Kidney epithelial cell (primary cell): ENCODE results near the gene MAEA. TPM values are rescaled to one million over a fixed set of nuclear protein-coding genes. Genes with fewer than 3 reads are reported as not detected.

Source experiments
- DNase-seq: peaks from one replicate; pipeline ENCODE4 v3.0.0-alpha.2; 2010; ENCODE audit warnings: low read depth
- H3K27me3 ChIP-seq: 2 replicates; pipeline ENCODE4 v1.6.0; 2011; ENCODE audit warnings: low read length; ENCODE audit not compliant: control insufficient read depth, insufficient read depth
- H3K36me3 ChIP-seq: 2 replicates; pipeline ENCODE4 v1.5.1; 2011; ENCODE audit warnings: low read length; ENCODE audit not compliant: control insufficient read depth, insufficient read depth
- H3K4me3 ChIP-seq: 2 replicates; pipeline ENCODE4 v1.5.1; 2011; ENCODE audit warnings: low read depth, mild to moderate bottlenecking, control low read depth, low read length
- CTCF ChIP-seq: IDR thresholded peaks from 2 replicates; pipeline ENCODE4 v1.5.1; 2011; ENCODE audit warnings: mild to moderate bottlenecking, moderate library complexity, low read length, control low read depth, inconsistent platforms; ENCODE audit not compliant: insufficient read depth, poor library complexity, severe bottlenecking
- total RNA-seq: library from RNA; depleted of rRNA; stranded (reverse); fragments of >200 nt; gene quantifications from 2 replicates; pipeline ENCODE4 v1.2.3, GENCODE V29; 2015

The MAEA gene
- total RNA-seq, 1 donor from 2014 or later, result 79.1 TPM

DNA sequence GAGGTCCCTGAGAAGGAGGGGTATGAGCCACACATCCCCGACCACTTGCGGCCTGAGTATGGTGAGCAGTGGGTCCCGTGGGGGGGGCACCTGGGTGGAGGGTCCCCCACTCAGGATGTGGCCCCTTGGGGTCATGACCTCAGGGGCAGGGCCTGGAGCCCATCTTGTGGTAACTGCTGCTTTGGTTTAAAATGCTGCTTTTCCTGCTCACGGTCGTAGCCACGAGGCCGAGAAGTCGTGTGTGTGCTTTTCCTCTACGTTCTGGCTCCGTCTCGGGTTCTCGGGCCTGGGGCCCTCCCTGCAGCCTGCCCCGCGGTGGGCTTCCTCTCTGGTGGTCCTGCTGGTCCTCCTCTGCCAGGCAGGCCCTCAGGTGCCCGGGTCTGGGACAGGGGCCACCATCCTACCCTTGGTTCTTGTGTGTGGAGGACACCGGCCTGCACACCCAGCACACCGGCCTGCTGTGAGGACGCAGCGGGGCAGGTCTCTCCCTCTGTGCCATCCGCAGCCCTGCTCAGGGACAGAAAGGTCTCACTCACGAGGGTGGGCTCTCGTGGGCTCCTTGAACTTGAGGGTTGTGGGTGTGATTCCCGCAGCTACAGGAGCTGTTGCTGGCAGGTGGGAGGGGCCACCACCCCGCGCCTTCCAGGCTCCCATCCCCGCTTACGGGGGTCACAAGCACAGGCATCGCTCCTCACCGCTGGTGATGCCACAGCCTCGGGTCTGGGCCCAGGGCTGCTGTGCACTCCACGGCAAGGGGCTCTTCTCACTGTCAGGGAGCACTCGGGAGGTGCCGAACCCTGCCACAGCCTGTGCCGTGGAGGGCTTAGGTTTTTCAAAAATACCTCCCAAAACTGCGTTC is 76.9 kb downstream of the MAEA start:
- no peaks in the 10 kb centered on the region for H3K36me3 ChIP-seq
- H3K27me3 ChIP-seq, result no peaks in the 10 kb centered on the region
- no peak overlapping the region for H3K4me3 ChIP-seq
- no peak for DNase-seq
- TF ChIP-seq CTCF, result no peak

GRCh38 chr4:1367230-1367935 is 77.7 kb downstream of the MAEA start:
- no peak for DNase-seq
- TF ChIP-seq CTCF, result no peak
- Histone ChIP-seq H3K27me3 (no peaks in the 10 kb centered on the region), H3K36me3 (no peaks in the 10 kb centered on the region), H3K4me3 (no peak overlapping the region)

DNA sequence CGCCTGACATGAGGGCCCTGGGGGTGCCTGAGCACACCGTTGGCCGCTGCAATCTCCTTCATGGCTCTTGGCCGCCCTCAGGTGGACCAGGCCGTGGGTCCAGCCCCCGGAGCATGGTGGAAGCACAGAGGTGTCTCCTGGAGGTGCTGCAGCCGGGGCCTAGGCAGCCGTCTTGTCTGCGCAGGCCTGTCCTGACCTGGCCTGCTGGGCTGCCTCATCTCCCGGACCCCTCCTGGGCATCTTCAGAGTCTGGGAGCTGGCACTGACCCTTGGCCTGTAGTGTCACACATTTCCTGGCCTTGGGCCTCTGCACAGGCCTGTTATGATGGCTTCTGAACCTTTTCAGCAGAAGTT is 78.2 kb downstream of the MAEA start:
- DNase-seq, result no peak
- H3K36me3 ChIP-seq, result no peaks in the 10 kb centered on the region
- no peaks in the 10 kb centered on the region for H3K27me3 ChIP-seq
- TF ChIP-seq CTCF, result no peak
- no peak overlapping the region for H3K4me3 ChIP-seq

DNA sequence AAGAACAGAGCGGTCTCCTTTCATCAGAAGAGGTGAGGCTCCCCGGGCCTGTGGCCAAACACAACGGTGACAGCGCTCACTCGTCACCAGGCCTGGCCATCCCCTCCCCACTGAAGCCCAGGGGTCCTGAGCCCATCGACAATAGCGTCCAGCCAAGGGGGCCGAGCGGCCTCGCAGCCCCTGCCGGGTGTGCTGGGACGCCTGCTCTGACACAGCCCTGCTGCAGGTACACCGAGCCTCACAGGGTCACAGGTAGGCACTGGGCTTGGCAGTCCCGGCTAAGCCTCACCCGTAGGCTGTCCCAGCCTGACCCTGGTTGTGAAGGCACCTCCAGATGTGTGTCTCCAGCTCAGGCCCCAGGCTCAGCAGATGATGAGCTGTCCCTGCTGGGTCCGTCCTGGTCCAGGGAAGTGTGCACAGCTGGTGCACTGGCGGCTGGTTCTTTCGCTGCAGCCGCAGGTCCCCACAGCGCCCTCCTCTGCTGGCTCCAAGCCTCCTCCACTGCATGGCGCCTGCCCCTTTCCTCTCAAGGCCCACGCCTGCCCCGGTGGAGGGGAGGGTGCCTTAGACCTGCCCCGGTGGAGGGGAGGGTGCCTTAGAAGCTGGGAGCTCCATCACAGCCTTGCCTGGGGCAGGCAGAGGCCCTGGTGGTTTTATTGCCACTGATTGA is 78.9 kb downstream of the MAEA start:
- Histone ChIP-seq H3K27me3 (no peaks in the 10 kb centered on the region), H3K36me3 (no peaks in the 10 kb centered on the region), H3K4me3 (no peak overlapping the region)
- TF ChIP-seq CTCF, result no peak
- no peak for DNase-seq

DNA sequence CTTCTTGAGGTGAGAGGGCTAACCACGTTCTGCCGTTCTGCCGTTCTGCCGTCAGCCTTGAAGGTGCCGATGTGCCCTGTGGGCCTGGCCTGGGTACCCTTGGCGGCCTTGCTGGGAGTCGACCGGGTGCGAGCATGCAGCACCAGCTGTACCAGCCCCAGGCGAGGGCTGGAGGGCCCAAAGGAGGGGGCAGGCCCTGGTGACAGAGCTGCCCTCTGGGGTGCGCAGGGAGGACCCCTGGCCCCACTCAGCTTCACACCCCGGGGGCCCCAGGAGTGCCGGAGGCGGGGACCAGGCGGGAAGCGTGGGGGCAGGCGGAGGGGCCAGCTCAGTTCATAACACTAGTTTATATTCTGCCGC is 79.4 kb downstream of the MAEA start:
- H3K4me3 ChIP-seq, result no peak overlapping the region
- TF ChIP-seq CTCF, result no peak
- no peaks in the 10 kb centered on the region for H3K27me3 ChIP-seq
- DNase-seq, result no peak
- no peaks in the 10 kb centered on the region for H3K36me3 ChIP-seq
